HuH-7 (cell line): ENCODE results near the gene EIF3L.
A peak's percentile ranks its signal among the peaks of the same experiment; 100 is the strongest.

Experiments used
- DNase-seq: peaks from one replicate; pipeline ENCODE4 v3.0.0; 2011; ENCODE audit warnings: low spot score

The EIF3L gene

DNA sequence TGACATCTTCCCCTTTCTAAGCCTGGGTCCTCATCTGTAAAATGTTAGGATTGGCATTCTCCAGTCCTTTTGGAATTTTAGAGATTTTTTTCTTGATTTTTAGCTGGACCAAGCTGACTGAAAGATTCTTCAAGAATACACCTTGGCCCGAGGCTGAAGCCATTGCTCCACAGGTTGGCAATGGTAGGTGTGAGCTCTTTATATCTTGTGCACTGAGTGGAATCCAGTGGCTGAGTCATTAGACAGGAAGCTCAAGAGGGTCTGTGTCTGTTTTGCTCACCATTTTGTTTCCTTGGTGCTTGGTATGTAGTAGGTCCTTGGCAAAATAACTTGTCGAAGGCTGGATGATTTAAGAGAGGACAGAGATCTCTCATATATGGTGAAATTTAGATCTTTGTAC is 6.2 kb downstream of the EIF3L start:
- DNase-seq: no peak

DNA sequence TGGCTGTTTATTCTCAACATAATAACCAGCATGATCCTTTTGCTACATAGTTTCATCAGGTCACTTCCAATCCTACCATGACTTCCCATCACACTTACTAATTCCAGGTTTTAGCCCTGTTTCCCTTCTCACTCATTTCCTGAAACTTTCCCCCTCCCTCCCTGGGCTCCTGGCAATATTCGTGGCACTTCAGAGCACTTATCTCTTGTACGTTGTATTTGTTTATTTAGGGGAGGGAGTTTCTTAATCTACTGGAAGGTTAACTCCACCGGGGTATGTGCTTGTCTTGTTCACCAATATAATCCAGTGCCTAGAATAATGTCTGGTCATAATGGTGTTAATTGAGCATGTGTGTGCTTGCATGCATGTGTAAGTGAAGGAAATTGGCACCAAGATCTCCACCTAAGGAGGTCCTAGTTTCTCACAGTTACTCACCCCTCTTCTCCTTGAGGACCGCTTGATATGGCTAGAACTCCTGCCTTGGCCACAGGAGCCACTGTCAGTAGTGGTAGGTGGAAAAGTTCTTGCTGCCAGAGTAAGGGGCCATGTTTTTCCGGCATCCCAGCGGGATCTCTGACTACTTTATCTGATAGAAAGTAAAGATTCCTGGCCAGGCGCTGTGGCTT is 11.7 kb downstream of the EIF3L start:
- DNase-seq: no peak

DNA sequence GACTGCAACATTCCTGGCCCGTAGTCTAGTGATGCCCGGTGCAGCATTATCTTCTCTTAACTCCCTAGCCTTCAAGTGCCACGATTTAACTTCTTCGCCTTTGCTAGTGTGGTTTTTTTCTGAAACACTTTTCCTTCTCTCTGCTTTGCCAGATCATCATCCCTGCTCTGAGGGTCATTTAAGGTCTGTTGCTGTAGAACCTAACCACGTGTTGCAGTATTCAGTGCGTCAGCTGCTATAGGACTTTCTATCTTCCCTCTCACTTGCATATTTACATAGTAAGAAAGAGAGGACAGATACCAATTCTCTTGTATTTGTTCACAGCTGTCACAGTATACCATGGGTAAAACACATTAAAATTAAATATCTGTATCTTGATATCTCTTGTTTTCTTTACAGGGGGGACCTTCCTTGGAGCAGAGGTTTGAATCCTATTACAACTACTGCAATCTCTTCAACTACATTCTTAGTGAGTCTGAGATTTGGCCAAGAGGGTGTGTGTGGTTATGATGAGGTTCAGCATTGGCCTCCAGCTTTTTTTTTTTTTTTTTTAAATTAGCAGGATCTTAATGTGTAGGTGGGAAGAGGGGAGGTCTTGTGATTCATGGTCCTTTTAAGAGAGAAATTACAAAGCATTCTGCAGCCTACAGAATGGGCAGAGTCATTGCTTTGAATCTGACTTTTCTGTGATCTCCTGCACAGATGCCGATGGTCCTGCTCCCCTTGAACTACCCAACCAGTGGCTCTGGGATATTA is 13.5 kb downstream of the EIF3L start:
- no peak for DNase-seq

DNA sequence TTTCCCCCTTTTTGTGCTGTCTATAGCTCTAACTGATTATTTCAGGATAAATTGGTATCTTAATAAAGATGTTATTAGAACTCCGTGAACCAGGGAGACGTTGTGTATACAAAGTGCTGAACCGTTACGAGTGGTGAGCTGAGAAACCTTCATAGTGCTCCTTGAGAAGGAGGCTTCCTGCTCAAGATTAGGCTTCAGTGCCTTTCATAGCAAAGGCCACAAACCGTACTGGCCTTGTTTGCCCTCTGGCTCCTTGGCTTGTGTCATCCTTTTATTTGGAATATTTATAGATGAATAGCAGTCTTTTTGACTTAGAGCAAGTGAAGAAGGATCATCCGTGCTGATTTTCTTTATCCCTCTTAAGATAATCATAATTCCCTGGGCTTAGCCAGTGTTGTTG is 16.3 kb downstream of the EIF3L start:
- no peak for DNase-seq

DNA sequence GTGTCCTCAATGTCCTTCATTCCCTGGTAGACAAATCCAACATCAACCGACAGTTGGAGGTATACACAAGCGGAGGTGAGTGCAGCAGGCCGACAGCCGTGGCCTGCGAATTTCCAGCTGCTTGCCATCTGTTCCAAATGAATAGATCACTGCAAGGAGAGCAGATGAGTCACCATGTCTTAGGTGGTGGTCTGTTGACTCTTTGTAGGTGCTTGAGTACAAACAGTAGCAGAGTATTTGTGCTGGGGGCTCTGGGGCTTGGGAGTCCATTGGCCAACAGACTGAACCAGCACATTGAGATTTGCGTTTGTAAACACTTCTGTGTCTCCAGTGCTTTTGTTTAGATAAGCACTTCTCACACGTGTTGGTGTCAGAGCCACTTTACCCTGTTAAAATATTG is 21.1 kb downstream of the EIF3L start:
- DNase-seq: no peak

DNA sequence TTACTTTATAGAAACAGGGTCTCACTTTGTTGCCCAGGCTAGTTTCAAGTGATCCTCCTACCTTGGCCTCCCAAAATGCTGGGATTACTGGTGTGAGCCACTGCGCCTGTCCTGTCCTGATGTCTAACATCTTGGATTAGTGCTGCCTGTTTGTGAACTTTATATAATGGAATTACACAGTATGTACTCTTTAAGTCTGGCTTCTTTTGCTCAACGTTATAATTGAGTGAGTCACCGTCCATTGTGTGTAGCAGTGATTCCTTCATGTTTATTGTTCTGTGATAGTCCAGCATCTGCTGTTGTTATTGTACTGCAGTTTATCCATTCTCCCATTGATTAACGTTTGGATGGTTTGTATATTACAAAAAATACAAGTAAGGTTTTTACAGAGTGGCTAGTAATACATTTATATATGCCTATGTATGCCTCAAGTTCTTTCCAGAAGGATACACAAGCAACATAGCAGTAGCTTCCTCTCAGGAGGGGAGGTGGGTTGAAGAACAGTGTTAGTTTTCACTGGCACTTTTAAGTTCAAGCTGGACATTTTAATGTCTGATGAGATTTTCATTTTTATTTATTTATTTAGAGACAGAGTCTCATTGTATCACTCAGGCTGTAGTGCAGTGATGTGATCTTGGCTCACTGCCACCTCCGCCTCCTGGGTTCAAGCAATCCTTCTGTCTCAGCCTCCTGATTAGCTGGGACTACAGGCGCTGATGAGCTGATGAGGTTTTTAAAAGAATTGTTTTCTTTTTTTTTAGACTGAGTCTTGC is 31.6 kb downstream of the EIF3L start:
- DNase-seq: no peak

DNA sequence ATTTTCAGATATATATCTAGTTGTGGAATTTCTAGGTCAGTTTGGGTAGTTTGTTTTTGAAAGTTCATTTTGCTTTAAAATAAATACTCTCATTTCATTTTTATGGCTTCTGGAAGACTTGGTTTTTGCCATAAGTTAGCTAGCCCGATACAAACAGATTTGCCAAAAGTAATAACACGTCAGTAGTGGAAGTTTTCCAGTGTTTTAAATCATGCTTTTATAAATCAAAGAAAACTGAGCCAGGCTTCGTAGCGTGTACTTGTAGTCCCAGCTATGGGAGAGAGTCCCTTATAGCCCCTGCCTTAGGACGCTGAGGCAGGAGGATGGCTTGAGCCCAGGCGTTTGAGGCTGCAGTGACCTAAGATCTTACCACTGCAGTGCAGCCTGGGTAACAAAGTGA is 35.2 kb downstream of the EIF3L start:
- no peak for DNase-seq

DNA sequence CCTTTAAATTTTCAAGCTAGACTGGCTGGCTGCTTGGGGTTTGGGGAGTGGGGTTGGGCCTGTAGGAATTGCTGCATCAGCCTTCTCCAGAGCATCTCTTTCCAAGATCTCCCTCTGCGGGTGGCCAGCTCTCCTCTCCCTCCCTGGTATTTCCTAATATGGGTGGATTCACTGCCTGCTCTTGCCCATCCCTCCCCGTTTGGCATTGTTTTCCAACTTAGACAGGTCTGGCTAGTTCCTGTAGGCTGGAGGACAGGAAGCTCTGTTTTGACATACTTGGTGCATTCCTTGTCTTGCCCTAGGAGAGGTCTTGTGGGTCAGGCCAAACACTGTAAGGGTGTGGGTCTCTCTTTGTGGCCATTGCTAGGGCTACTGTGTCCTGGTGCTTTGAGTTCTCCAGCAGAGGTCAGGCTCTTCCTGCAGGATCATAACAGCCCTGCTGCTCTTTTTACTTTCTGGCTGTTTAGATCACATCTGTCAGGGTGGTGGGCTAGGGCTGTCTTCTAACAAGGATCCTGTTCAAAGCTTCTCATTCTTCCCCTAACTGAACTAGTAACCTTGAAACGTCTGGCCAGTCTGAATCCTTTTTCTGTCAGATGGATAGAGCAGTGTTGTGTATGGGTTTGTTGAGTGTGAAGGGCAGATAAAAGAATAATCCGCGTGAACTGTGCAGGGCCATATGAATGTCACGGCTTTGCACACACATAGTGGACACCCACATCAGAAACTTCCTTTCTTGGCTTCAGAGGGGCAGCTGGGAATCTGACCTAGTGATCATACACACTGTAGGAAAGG is 38.6 kb downstream of the EIF3L start:
- DNase-seq: no peak

DNA sequence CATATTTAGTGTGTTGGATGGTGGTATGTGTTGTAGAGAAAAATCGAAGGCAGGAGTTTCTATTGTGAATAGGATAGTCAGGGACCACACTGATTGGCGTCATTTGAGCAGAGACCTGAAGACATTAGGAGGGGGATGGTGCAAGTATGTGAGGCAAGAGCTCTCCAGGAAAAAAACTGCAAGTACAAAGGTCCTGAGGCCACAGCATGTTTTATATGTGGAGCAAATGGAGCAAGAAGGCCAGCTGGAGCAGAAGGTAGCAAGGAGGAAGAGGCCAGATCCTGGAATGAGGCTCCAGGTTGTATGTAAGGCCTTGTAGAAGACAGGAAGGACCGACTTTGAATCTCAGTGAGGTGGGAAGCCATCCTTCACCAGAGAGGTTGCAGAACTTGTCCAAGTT is 42.7 kb downstream of the EIF3L start:
- DNase-seq: no peak

DNA sequence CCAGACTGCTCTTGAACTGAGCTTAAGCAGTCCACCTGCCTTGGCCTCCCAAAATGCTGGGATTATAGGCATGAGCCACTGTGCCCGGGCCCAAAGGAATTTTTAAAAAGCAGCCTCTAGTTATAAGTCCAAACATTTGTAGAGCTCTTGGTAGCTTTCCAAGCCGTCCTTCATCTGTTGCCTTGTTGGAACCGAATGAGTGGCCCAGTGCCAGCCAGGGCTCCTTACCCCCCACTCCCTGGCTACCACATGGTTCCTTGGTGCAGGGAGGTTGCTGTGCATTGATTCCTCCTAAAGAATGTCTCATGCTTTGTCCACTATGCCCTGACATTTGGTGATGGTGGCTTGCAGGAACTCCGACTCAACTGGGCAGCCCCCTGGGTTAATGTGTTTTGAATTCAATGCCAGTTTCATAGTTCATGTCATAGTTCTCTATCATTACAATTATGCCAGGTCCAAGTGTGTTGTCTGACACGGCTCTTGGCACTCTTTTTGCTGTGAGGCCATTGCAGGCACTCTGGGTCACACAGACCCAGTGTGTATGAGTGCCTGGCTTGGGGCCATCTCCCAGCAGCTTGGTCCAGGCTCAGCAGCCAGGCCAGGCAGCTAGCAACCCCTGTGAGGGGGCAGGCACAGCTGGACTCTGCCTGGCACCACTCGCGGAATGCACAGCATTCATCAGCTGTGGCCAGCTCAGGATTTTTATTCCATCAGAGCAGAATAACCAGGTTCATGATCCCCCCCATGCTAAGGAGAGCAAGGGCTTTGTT is 43.5 kb downstream of the EIF3L start:
- no peak for DNase-seq

DNA sequence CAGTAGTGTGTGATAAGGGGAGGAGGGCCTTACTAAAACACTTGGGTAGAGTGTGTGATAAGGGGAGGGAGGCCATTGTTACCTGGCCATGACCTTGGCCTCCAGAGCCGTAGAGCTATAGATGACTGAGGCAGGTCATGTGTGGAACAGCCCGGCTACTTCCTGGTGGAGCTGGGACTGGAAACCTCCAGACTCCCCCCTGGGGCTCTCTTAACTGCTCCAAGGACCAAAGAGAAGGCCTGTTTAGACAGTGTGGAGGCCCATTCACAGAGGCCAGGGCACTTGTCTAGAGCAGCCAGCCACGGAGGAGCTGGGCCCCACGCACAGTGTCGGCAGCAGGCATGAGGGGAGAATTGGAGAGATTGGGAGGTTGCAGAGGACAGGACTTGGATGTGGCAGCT is 44.4 kb downstream of the EIF3L start:
- DNase-seq: peak; percentile 12

DNA sequence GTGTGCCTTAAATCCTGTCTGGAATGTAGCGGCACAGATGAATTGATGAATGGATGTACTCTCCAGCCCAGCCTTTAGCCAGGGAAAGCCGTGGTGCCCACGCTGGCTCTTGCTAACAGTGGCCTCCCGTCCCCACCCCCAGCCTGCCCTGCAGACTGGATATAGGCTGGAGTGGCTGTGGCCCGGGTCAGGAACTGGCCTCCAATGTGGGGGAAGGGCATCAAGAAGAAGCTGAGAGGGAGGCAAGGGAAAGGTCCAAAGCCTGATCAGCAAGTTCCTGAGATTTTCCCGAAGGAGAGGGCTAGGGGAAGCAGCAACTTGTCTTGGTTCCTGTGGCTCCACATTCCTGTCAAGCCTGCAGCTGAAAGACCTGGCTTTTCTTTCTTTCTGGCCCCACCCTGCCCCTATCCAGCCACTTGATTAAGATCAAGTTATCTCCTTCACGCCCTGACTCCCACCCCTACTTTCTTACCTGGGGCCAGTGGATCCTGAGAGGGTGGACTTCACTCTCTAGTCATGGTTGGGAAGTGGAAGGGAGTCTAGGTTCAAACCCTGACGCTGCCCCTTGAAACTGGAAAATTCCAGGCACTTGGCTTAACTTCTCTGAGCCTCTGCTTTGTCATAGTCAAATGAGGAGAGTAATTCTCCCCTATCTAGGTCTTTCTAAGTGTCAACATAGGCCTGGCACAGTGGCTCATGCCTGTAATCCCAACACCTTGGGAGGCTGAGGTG is 45.9 kb downstream of the EIF3L start:
- DNase-seq: peak; percentile 30

DNA sequence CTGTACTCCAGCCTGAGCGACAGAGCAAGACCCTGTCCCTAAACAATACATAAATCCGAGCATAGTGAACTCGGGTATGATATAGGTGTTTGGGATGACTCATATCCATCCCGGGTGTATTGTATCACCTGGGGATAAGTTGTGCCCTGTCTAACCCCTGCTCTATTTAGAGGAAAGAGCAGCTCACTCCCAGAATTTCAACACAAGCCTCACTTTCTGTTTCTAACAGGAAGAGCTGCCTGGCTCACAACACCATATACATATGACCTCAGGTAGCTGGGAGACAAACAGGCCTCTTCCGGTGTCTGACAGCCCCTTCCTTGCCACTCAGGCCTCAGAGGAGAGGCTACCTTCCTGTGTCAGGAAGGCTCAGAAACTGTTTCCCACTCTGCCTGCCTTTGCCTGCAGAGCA is 47.0 kb downstream of the EIF3L start:
- DNase-seq: peak; percentile 61

DNA sequence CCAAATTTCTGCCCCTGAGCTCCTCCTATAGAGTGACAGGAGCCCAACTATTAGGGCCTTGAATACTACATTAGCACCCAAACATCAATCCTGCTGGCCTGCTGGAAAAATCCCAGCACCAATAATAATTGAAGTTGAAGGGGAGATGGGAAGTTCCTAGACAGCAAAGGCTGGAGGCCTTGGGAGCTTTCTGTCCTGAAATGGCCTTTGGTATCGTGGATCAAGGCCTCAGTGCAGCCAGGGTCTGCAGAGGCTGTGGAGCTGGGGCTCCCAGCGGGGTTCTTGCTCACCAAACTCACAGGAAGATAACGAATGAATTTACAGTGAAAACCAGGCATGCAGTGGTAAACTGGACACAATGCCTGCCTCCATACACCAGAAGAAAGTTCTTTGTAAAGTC is 47.7 kb downstream of the EIF3L start:
- DNase-seq: peak; percentile 10

DNA sequence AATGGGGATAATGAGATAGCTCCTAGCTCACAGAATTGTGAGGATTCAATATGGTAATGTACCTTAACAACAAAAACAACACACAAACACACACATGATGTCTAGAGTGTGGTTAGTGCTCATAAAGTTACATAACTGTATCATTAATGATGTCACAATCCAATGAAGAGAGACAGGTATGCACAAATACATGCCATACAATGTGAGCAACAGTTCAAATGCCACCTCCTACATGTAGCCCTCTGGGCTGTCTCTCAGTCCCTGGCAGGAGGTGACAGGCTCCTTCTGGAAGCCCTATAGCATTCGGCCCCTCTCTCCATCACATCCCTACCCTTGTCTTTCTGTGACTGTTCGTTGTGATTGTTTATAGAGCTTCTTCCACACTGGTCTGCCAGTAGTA is 48.6 kb downstream of the EIF3L start:
- no peak for DNase-seq

DNA sequence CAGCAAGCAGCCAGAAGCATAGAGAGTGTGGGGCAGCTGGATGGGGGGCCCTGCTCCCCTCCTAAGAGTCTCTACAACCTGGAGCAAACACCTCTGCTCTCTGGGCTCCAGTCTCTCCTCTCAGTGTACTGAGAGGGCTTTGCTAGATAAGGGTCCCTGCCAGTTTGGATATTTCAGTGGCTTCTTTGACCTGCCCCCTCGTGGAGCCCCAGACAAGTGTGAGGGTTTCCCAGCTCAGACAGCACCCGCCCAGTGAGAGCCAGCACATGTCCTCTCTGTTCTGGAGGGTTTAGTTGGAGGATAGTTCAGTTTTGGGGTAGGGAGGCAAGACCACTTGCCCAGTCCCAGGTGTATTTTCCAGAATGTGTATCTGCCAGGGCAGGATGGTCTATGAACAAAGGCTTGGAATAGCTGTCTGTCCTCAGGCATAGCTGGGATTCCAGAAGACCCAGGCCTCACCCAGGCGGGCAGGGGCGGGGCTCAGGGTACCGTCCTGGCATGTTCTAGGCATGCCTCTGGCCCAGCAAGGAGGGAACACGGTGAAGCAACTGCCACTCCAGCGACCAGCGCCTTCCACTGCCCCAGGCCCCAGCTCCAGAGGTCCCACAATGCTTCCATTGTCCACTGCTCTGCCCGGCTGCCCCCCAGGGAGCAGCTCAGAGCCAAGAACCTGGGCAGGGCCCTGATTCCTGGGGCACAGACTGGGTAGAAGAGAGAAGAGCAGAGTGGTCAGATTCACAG is 49.4 kb downstream of the EIF3L start:
- peak; percentile 10 for DNase-seq

DNA sequence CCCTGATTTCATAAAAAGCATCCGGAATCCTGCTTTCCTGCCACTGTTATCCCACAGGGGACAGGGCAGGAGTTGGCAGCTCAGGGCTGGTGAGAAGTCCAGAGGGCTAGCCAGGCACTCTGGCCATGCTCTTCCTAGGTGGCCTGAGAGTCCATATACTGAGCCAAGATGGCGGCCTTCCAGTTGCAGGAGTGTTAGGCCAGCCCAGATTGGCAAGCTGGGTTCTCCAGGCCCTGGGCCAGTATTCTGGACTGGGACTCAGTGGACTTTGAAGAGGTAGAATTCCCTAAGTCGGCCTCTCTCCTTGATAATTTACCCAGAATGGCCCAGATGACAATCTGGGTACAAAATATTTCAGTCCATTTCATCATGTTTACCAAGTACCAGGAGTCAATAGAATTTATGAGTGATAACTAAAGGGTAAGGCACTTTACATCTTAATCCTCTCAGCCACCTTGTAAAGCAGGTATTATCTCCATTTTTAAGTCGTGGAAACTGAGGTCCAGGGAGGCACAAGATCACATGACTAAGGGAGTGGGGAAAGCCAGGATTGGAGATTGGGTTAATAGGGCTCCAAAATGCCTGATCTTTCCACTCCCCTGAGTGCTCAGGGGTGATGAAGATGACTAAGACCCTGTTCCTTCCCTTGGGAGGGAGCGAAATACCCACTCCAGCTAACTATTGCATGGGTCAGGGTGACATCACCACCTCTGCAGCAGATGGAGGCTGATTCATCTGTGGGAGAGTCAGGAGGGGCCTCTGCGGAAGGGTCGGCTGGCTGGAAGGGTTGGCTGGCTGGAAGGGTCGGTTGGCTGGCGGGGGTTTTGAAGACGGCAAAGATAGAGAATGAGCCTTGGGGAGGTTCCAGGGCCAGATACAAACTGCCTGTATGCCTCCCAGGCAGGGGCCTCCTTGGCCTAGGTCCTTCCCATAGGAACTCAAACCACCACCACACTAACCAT is 55.6 kb downstream of the EIF3L start:
- DNase-seq: no peak

DNA sequence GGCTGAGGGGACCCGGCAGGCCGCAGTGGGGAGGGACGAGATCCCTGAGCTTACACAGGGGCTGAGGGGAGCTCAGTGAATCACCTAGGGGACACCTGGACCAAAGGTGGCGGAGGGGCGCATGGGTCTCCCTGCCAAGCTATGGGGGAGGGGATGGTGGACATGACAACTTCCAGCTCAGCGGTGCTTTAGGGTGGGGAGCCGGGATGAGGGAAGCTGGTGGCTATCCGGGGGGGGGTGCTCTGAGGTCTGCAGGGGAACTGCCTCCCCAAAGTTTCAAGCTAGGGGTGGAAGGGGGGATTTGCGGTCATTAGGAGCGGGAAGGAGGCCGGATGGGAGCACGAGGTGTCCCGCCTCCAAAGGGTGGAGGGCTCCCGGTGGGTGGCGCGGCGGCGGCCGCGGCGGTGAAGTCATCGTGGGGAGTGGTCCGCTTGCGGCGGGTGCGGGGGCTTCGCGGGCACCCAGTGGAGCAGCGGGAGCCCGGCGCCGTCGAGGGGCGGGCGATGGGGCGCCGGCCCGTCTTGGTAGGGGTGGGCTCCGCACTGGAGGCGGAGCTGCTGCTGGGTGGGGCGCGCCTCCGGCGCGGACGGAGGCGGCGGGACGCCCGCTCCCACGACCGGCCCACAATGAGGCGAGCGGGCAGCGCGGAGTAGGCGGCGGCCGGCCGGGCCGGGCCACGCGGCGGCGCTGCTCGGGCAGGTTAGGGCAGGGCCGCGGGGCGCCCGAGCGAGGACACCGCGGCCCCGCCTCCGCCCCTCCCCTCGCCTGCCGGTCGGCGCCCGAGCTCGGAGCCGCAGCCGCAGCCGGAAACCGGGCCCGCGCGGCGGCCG is 56.5 kb downstream of the EIF3L start, which contains the start of gene MICALL1:
Gene MICALL1, plus strand, starts transcription at position 764 of the 830 bp plus-strand sequence. CDS start 126 bp downstream, outside the sequence.
- peak; percentile 85 for DNase-seq
